ENCODE measurements around the gene SUGP2. TPM values are rescaled to one million over a fixed set of nuclear protein-coding genes. Genes with fewer than 3 reads are reported as not detected.

SUGP2 gene
- total RNA-seq, 1 experiment from 2014 or later, result 95.2 TPM

GRCh38 chr19:19022380-19022961, 10.8 kb downstream of the SUGP2 start:
- no peak for DNase-seq
- Histone ChIP-seq H4K5ac (ENCODE audit: insufficient read length, low read depth, low read length) (no peak overlapping the region), H3K79me1 (ENCODE audit: insufficient read depth, low read depth, low read length, poor library complexity, severe bottlenecking) (peaks cover 5% of the 10 kb centered on the region), H4K20me1 (ENCODE audit: control insufficient read depth, insufficient read depth, insufficient read length) (peaks cover 3% of the 10 kb centered on the region), H3K18ac (ENCODE audit: insufficient read length, low read depth, low read length) (no peak overlapping the region), H2AFZ (ENCODE audit: low read length) (no peak overlapping the region), H3K9me3 (ENCODE audit: control insufficient read depth, low read depth, low read length) (no peaks in the 10 kb centered on the region), H2BK5ac (ENCODE audit: insufficient read length, low read length) (no peak overlapping the region), H4K91ac (ENCODE audit: insufficient read length, low read depth, low read length) (no peak overlapping the region), H3K23me2 (ENCODE audit: insufficient read length, low read depth, low read length, poor library complexity, severe bottlenecking) (no peaks in the 10 kb centered on the region), H3K4me1 (ENCODE audit: insufficient read depth, low read length) (no peaks in the 10 kb centered on the region), H3K27ac (ENCODE audit: insufficient read length, low read depth, low read length) (no peak overlapping the region), H3K79me2 (ENCODE audit: insufficient read depth, low read length) (no peaks in the 10 kb centered on the region), H3K4me2 (ENCODE audit: insufficient read depth, insufficient read length, low read length) (no peak overlapping the region), H4K8ac (replicated peaks; ENCODE audit: insufficient read length, low read depth, low read length) (no peak overlapping the region), H2BK20ac (ENCODE audit: low read depth, low read length, poor library complexity, severe bottlenecking) (no peak overlapping the region), H3K14ac (ENCODE audit: insufficient read depth, low read length) (no peak overlapping the region), H2BK12ac (ENCODE audit: insufficient read length, low read depth, low read length) (no peak overlapping the region), H2BK15ac (ENCODE audit: low read depth, low read length) (no peak overlapping the region), H2BK120ac (ENCODE audit: low read depth, low read length, poor library complexity, severe bottlenecking) (no peak overlapping the region), H2AK5ac (ENCODE audit: insufficient read length, low read length) (no peak overlapping the region), H3K4ac (ENCODE audit: low read depth, low read length) (no peak overlapping the region), H3T11ph (ENCODE audit: low read length) (no peak overlapping the region), H3K23ac (ENCODE audit: insufficient read length, low read depth, low read length) (no peak overlapping the region), H3K27me3 (ENCODE audit: insufficient read depth, low read length) (no peaks in the 10 kb centered on the region), H3K9ac (ENCODE audit: extremely low read depth, insufficient read length, low read length) (no peak overlapping the region), H3K56ac (ENCODE audit: insufficient read length, low read depth, low read length) (no peak overlapping the region)
- Mint-ChIP-seq H3K36me3 (ENCODE audit: insufficient read depth in 1 of 3, low read depth in 3 of 3) (peaks cover 37 to 79% (median 76%) of the 10 kb centered on the region in 3 experiments; a peak in 6 of 7 replicates), H3K9me3 (no peaks in the 10 kb centered on the region), H3K4me1 (no peaks in the 10 kb centered on the region), H3K27ac (peak overlapping the region in 2 of 3 experiments; percentile 50 to 55; a peak in 1 of 7 replicates), H3K27me3 (ENCODE audit: low read depth) (no peaks in the 10 kb centered on the region), H3K4me3 (no peak overlapping the region)
- TF ChIP-seq CTCF (conservative IDR thresholded peaks at IDR 0.05), result no peak
- no CpG with 5 or more reads among the region's 4 CpGs for WGBS (ENCODE audit: extremely low coverage, insufficient read length, low lambda C conversion rate)
